B cell (primary cell): ENCODE results near the gene SLC6A12. TPM values are rescaled to one million over a fixed set of nuclear protein-coding genes. Genes with fewer than 3 reads are reported as not detected.

Source experiments
- ATAC-seq: fragments of 200-7000 bp; cut with Tn5 transposase; one replicate; pipeline ENCODE4 v1.10.0; 2021; ENCODE audit warnings: low read depth, mild to moderate bottlenecking, moderate number of reproducible peaks, moderate library complexity
- CTCF ChIA-PET: fragments of 350-600 bp; sonication (Branson Sonifier 250); formaldehyde crosslinking; loops from one replicate; lab custom pipeline; 2021; ENCODE audit warnings: antibody characterized with exemption, inconsistent platforms; lab: Charles Lee
- POLR2A ChIA-PET: fragments of 350-600 bp; sonication (Branson Sonifier 250); formaldehyde crosslinking; loops from one replicate; lab custom pipeline; 2021; ENCODE audit warnings: antibody characterized with exemption; lab: Charles Lee
- DNase-seq: peaks from one replicate; pipeline ENCODE4 v3.0.0; 2013
- H2AFZ ChIP-seq: 2 replicates; pipeline ENCODE4 v1.6.1; 2012; ENCODE audit warnings: mild to moderate bottlenecking, low read depth, low read length; ENCODE audit not compliant: insufficient read depth, poor library complexity, severe bottlenecking
- H3K27ac ChIP-seq, 2 donors: 1 replicate in 1 of 2; 2 replicates in 1 of 2; pipeline ENCODE4 v1.5.1; 2012 to 2013; ENCODE audit warnings: low read length in 2 of 2, mild to moderate bottlenecking in 2 of 2, moderate library complexity in 1 of 2
- H3K27me3 ChIP-seq, 4 experiments: fragments of 200-600 bp in 1 of 4; sonication (generic) in 1 of 4; replicated peaks in 1 of 4; 1 replicate in 2 of 4; 2 replicates in 2 of 4; pipeline versions ENCODE4 v1.6.1 to v1.7.0; 2013 to 2016; ENCODE audit warnings: low read length in 3 of 4, mild to moderate bottlenecking in 2 of 4, mixed read lengths in 1 of 4, moderate library complexity in 1 of 4; ENCODE audit not compliant: insufficient read depth in 4 of 4, control insufficient read depth in 3 of 4; ENCODE audit errors: control extremely low read depth in 1 of 4
- H3K36me3 ChIP-seq, 2 experiments: replicated peaks in 1 of 2; 1 replicate in 1 of 2; 2 replicates in 1 of 2; pipeline versions ENCODE4 v1.6.1 to v1.7.1; 2013; ENCODE audit warnings: low read length in 1 of 2; ENCODE audit not compliant: insufficient read depth in 2 of 2, control insufficient read depth in 1 of 2; ENCODE audit errors: control extremely low read depth in 1 of 2, extremely low read depth in 1 of 2
- H3K4me1 ChIP-seq, 2 donors: fragments of 200-600 bp in 1 of 2; sonication (generic) in 1 of 2; 1 replicate in 1 of 2; 2 replicates in 1 of 2; pipeline versions ENCODE4 v1.5.1 to v1.6.1; 2013 to 2017; ENCODE audit warnings: low read length in 2 of 2; ENCODE audit not compliant: control insufficient read depth in 2 of 2, insufficient read depth in 2 of 2
- H3K4me2 ChIP-seq: replicated peaks from 2 replicates; pipeline ENCODE3; 2012; ENCODE audit warnings: mild to moderate bottlenecking, low read depth, low read length; ENCODE audit not compliant: poor library complexity, severe bottlenecking
- H3K4me3 ChIP-seq, 5 experiments: fragments of 200-600 bp in 1 of 5; sonication (generic) in 1 of 5; 1 replicate in 3 of 5; 2 replicates in 2 of 5; pipeline versions ENCODE4 v1.5.1 to v1.7.0; 2011 to 2016; ENCODE audit warnings: low read length in 4 of 5, mild to moderate bottlenecking in 4 of 5, low read depth in 2 of 5, control low read depth in 1 of 5, moderate library complexity in 1 of 5; ENCODE audit not compliant: insufficient read depth in 1 of 5; ENCODE audit errors: control extremely low read depth in 1 of 5, extremely low read depth in 1 of 5
- H3K79me2 ChIP-seq: fragments of 200-600 bp; sonication (generic); one replicate; pipeline ENCODE4 v1.6.0; 2016; ENCODE audit warnings: low read length; ENCODE audit not compliant: control insufficient read depth, insufficient read depth
- H3K9ac ChIP-seq: fragments of 200-600 bp; sonication (generic); 2 replicates; pipeline ENCODE4 v1.6.1; 2017; ENCODE audit warnings: mild to moderate bottlenecking, low read length, moderate library complexity
- H3K9me3 ChIP-seq, 3 donors: one replicate each; pipeline versions ENCODE4 v1.6.1 to v1.7.1; 2013; ENCODE audit warnings: low read length in 2 of 3; ENCODE audit not compliant: control insufficient read depth in 2 of 3, insufficient read depth in 1 of 3; ENCODE audit errors: control extremely low read depth in 1 of 3
- H4K20me1 ChIP-seq: 2 replicates; pipeline ENCODE4 v1.6.0; 2012; ENCODE audit warnings: mild to moderate bottlenecking, low read length; ENCODE audit not compliant: insufficient read depth, control insufficient read depth, poor library complexity, severe bottlenecking
- H3K27ac Mint-ChIP-seq: one replicate; pipeline ENCODE4 v1.8.0; 2021; ENCODE audit warnings: mixed read lengths
- H3K27me3 Mint-ChIP-seq: one replicate; pipeline ENCODE4 v1.8.0; 2021; ENCODE audit warnings: mixed read lengths
- H3K4me1 Mint-ChIP-seq: one replicate; pipeline ENCODE4 v1.8.0; 2021; ENCODE audit warnings: mixed read lengths
- H3K4me3 Mint-ChIP-seq: one replicate; pipeline ENCODE4 v1.8.0; 2021; ENCODE audit warnings: mixed read lengths
- H3K9me3 Mint-ChIP-seq: one replicate; pipeline ENCODE4 v1.8.0; 2022; ENCODE audit warnings: mixed read lengths; ENCODE audit not compliant: insufficient read depth
- EZH2 ChIP-seq: IDR thresholded peaks from 2 replicates; pipeline ENCODE4 v1.6.1; 2012; ENCODE audit warnings: borderline replicate concordance, low read depth, mild to moderate bottlenecking, moderate library complexity, low read length; ENCODE audit not compliant: insufficient read depth, poor library complexity, severe bottlenecking
- WGBS: methylation state at CpG from one replicate; pipeline ENCODE4 v1.1.5; 2013; ENCODE audit warnings: missing lambda C conversion rate; ENCODE audit not compliant: insufficient coverage; 5-methylcytosine and 5-hydroxymethylcytosine counted together
- intact Hi-C: fragments of 100-400 bp; cut with micrococcal nuclease; formaldehyde crosslinking; loops from one replicate; pipeline ENCODE4 v1.10.0; 2022
- polyA plus RNA-seq: library from polyadenylated mRNA; depleted of rRNA; stranded (reverse); fragments of >200 nt; gene quantifications from 2 replicates; pipeline ENCODE4 v1.2.3, GENCODE V29; 2012
- total RNA-seq, 2 donors: library from RNA; stranded (reverse); fragments of 120-200 nt in 1 of 2; gene quantifications; 1 replicate in 1 of 2; 2 replicates in 1 of 2; pipeline versions ENCODE4 v1.2.3 to v1.2.4, GENCODE V29; 2013 to 2022
- TF ChIP-seq, protein P1 (sequence below): fragments of 200-600 bp; IDR thresholded peaks from one replicate; pipeline ENCODE4 v1.8.0; 2022; ENCODE audit warnings: antibody characterized with exemption, mild to moderate bottlenecking

The SLC6A12 gene
- total and polyA plus RNA-seq, 2 donors (not counting 1 experiment from before 2014, with no cell fraction given): 0.06 TPM; not detected in 1

DNA sequence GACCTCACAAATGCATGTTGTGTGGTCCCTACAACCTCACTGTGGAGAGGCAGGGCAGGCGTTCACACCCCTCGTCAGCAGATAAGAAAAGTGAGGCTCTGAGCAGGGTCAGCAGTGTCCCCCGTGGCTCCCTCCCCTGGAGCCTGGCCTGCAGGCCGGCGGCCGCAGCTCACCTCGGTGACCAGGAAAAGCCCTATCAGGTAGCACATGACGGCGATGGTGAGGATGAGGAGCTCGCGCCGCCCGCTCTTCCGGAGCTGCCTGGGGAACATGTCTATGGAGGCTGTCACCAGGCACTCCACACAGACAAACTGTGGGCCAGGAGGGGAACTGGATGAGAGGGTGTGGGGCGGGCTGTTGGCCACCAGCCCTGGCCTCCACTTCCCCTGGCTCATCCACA lies 18.0 kb downstream of the SLC6A12 start:
- no peaks in the 10 kb centered on the region for H3K4me1 ChIP-seq
- TF ChIP-seq EZH2: no peak
- no peaks in the 10 kb centered on the region for H4K20me1 ChIP-seq
- H3K4me3 ChIP-seq: no peak overlapping the region
- H3K27me3 Mint-ChIP-seq: peaks cover 21% of the 10 kb centered on the region
- no peak overlapping the region for H3K27ac ChIP-seq
- ATAC-seq (no peak), DNase-seq (no peak)
- 97% methylated on average over 14 of the region's 15 CpGs for WGBS
- H3K27ac Mint-ChIP-seq: no peak overlapping the region
- peaks cover 0 to 8% (median 0%) of the 10 kb centered on the region in 3 donors for H3K9me3 ChIP-seq
- H3K4me1 Mint-ChIP-seq: no peaks in the 10 kb centered on the region
- H2AFZ ChIP-seq: no peak overlapping the region
- H3K79me2 ChIP-seq: no peaks in the 10 kb centered on the region
- intact Hi-C loops: no loop called here
- H3K9me3 Mint-ChIP-seq: peaks cover 2% of the 10 kb centered on the region
- ChIA-PET CTCF (no interaction called here), POLR2A (no interaction called here)
- H3K4me3 Mint-ChIP-seq: no peak overlapping the region
- no peak overlapping the region for H3K9ac ChIP-seq
- H3K36me3 ChIP-seq: no peaks in the 10 kb centered on the region
- H3K27me3 ChIP-seq: peaks cover 0 to 3% (median 0%) of the 10 kb centered on the region in 4 experiments
- no peak overlapping the region for H3K4me2 ChIP-seq

DNA sequence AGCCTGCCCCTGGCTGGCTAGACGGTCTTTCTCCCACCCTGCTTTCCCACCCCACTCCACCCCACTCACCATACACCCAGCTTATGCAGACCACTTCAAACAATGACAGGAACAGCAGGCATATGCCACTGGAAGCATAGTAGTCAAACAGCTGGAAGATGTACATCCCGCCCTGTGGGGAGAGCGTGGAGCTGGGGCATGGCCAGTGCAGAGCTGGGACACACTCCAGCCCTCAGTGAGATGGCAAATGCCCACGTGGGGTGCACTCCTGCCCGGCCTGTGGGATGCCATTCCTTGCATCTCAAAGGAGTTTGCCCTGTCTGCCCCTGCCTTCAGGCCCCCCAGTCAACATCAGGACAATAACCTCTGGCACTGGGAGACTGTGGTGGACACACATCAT lies 18.8 kb downstream of the SLC6A12 start:
- intact Hi-C loops: no loop called here
- Histone ChIP-seq H3K36me3 (no peaks in the 10 kb centered on the region), H3K9ac (no peak overlapping the region), H2AFZ (no peak overlapping the region), H3K4me3 (no peak overlapping the region), H3K27ac (no peak overlapping the region), H4K20me1 (no peaks in the 10 kb centered on the region), H3K9me3 (peaks cover 0 to 8% (median 0%) of the 10 kb centered on the region in 3 donors), H3K79me2 (no peaks in the 10 kb centered on the region), H3K27me3 (peaks cover 0 to 7% (median 0%) of the 10 kb centered on the region in 4 experiments), H3K4me2 (no peak overlapping the region), H3K4me1 (no peaks in the 10 kb centered on the region)
- ChIA-PET CTCF (no interaction called here), POLR2A (no interaction called here)
- Mint-ChIP-seq H3K9me3 (peaks cover 2% of the 10 kb centered on the region), H3K4me1 (no peaks in the 10 kb centered on the region), H3K27me3 (peaks cover 23% of the 10 kb centered on the region), H3K27ac (no peak overlapping the region), H3K4me3 (no peak overlapping the region)
- DNase-seq (no peak), ATAC-seq (no peak)
- no peak for TF ChIP-seq EZH2
- TF ChIP-seq, protein P1, sequence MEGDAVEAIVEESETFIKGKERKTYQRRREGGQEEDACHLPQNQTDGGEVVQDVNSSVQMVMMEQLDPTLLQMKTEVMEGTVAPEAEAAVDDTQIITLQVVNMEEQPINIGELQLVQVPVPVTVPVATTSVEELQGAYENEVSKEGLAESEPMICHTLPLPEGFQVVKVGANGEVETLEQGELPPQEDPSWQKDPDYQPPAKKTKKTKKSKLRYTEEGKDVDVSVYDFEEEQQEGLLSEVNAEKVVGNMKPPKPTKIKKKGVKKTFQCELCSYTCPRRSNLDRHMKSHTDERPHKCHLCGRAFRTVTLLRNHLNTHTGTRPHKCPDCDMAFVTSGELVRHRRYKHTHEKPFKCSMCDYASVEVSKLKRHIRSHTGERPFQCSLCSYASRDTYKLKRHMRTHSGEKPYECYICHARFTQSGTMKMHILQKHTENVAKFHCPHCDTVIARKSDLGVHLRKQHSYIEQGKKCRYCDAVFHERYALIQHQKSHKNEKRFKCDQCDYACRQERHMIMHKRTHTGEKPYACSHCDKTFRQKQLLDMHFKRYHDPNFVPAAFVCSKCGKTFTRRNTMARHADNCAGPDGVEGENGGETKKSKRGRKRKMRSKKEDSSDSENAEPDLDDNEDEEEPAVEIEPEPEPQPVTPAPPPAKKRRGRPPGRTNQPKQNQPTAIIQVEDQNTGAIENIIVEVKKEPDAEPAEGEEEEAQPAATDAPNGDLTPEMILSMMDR: no peak
- WGBS: 85% methylated on average over 5 of the region's 5 CpGs
